Measurements from ENCODE around the gene RRP7A. TPM values are rescaled to one million over a fixed set of nuclear protein-coding genes. Genes with fewer than 3 reads are reported as not detected.
"Not testable (repeated sequence)": the region's sequence is repeated elsewhere in the genome, so short reads cannot be mapped to it uniquely, and the experiment has no call there.

RRP7A gene
- total and polyA plus RNA-seq, 4 donors, result 5.3 to 38.9 (median 28.1) TPM

DNA sequence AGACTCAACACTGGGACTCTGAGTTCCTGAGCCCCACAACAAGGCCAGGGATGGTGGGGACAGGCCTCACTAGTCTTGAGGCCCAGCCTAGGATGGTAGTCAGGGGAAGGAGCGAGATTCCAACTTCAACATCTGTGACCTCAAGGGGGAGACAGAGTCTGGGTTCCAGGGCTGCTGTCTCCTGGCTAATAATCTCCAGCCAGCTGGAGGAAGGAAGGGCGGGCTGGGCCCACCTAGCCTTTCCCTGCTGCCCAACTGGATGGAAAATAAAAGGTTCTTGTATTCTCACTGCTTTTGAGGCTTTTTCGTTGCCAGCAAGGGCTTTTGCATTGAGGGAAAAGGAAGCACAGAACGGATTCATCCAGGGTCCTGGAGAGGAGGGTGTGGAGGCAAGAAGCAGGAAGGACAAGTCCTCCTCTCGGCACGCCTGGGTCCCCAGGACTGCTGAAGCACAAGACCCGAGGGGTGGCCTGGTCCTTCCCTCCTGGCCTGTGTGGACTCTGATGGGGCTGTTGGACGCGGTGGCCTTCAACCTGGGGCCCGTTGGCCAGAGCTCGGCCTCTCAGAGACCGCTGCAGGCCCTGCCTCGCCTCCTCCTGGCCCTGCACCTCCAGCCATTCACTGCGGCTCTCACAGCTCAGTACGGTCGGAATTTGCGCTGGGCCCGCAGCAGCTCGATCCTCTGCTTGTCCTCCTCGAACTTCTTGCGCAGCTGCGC is 7.2 kb downstream of the RRP7A start:
- H3K27me3 ChIP-seq (ENCODE audit: control insufficient read depth in 1 of 2, insufficient read depth in 2 of 2, low read length in 1 of 2); H3K4me3 ChIP-seq (ENCODE audit: low read length in 2 of 2); H3K9me3 ChIP-seq (ENCODE audit: control insufficient read depth, low read length); H3K36me3 ChIP-seq (ENCODE audit: control insufficient read depth in 1 of 2, insufficient read depth in 2 of 2, low read length in 1 of 2); intact Hi-C loops (cut with DNase I); DNase-seq; H3K4me1 ChIP-seq (ENCODE audit: control insufficient read depth in 1 of 2, insufficient read depth in 2 of 2, low read length in 2 of 2); ATAC-seq (ENCODE audit: low FRiP score); H3K27ac ChIP-seq (ENCODE audit: low read depth in 1 of 2, low read length in 2 of 2): not testable (repeated sequence)
- WGBS, 2 donors, result 84 to 91% methylated on average over 11 to 22 of the region's 22 CpGs

GRCh38 chr22:42511401-42511891 is 8.2 kb downstream of the RRP7A start:
- Histone ChIP-seq H3K27ac (ENCODE audit: low read depth in 1 of 2, low read length in 2 of 2) (no peak overlapping the region), H3K4me3 (ENCODE audit: low read length in 2 of 2) (no peak overlapping the region), H3K9me3 (ENCODE audit: control insufficient read depth, low read length) (no peaks in the 10 kb centered on the region), H3K27me3 (ENCODE audit: control insufficient read depth in 1 of 2, insufficient read depth in 2 of 2, low read length in 1 of 2) (no peaks in the 10 kb centered on the region), H3K4me1 (ENCODE audit: control insufficient read depth in 1 of 2, insufficient read depth in 2 of 2, low read length in 2 of 2) (no peaks in the 10 kb centered on the region), H3K36me3 (ENCODE audit: control insufficient read depth in 1 of 2, insufficient read depth in 2 of 2, low read length in 1 of 2) (no peaks in the 10 kb centered on the region)
- ATAC-seq (ENCODE audit: low FRiP score) (no peak), DNase-seq (peak in 1 of 2 donors; percentile 75)
- intact Hi-C loops (cut with DNase I), result no loop called here
- 77 to 89% methylated on average over 7 to 10 of the region's 10 CpGs for WGBS, 2 donors

DNA sequence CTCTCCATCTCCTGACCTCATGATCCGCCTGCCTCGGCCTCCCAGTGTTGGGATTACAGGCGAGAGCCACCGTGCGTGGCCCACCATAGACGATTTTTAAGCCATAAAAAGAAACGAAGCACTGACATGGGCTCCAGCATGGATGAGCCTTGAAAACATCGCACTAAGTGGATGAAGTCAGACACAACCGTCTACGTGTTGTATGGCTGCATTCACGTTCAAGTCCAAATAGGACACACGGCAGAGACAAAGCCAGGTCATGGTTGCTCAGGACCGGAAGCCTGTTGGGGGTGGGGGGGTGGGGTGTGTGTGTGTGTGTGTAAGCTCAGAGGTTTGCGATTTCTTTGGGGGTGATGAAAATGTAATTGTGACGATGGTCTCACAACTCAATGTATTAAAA is 10.0 kb downstream of the RRP7A start:
- Histone ChIP-seq H3K4me1 (ENCODE audit: control insufficient read depth in 1 of 2, insufficient read depth in 2 of 2, low read length in 2 of 2) (no peaks in the 10 kb centered on the region), H3K36me3 (ENCODE audit: control insufficient read depth in 1 of 2, insufficient read depth in 2 of 2, low read length in 1 of 2) (no peaks in the 10 kb centered on the region), H3K27me3 (ENCODE audit: control insufficient read depth in 1 of 2, insufficient read depth in 2 of 2, low read length in 1 of 2) (no peaks in the 10 kb centered on the region), H3K27ac (ENCODE audit: low read depth in 1 of 2, low read length in 2 of 2) (no peak overlapping the region), H3K4me3 (ENCODE audit: low read length in 2 of 2) (no peak overlapping the region), H3K9me3 (ENCODE audit: control insufficient read depth, low read length) (no peaks in the 10 kb centered on the region)
- no peak for ATAC-seq (ENCODE audit: low FRiP score)
- no peak for DNase-seq
- intact Hi-C loops (cut with DNase I), result no loop called here
- WGBS, 2 donors, result 81 to 86% methylated on average over 9 to 15 of the region's 15 CpGs

GRCh38 chr22:42508975-42509364 is 10.6 kb downstream of the RRP7A start:
- 41 to 66% methylated on average over 6 to 10 of the region's 10 CpGs for WGBS, 2 donors
- H3K4me3 ChIP-seq (ENCODE audit: low read length in 2 of 2); H3K27me3 ChIP-seq (ENCODE audit: control insufficient read depth in 1 of 2, insufficient read depth in 2 of 2, low read length in 1 of 2); DNase-seq; intact Hi-C loops (cut with DNase I); H3K9me3 ChIP-seq (ENCODE audit: control insufficient read depth, low read length); ATAC-seq (ENCODE audit: low FRiP score); H3K4me1 ChIP-seq (ENCODE audit: control insufficient read depth in 1 of 2, insufficient read depth in 2 of 2, low read length in 2 of 2); H3K27ac ChIP-seq (ENCODE audit: low read depth in 1 of 2, low read length in 2 of 2); H3K36me3 ChIP-seq (ENCODE audit: control insufficient read depth in 1 of 2, insufficient read depth in 2 of 2, low read length in 1 of 2): not testable (repeated sequence)

- WGBS, 2 donors, result 49 to 54% methylated on average over 7 to 11 of the region's 11 CpGs
- H3K27me3 ChIP-seq (ENCODE audit: control insufficient read depth in 1 of 2, insufficient read depth in 2 of 2, low read length in 1 of 2); DNase-seq; ATAC-seq (ENCODE audit: low FRiP score); H3K4me1 ChIP-seq (ENCODE audit: control insufficient read depth in 1 of 2, insufficient read depth in 2 of 2, low read length in 2 of 2); H3K27ac ChIP-seq (ENCODE audit: low read depth in 1 of 2, low read length in 2 of 2); H3K9me3 ChIP-seq (ENCODE audit: control insufficient read depth, low read length); intact Hi-C loops (cut with DNase I); H3K4me3 ChIP-seq (ENCODE audit: low read length in 2 of 2); H3K36me3 ChIP-seq (ENCODE audit: control insufficient read depth in 1 of 2, insufficient read depth in 2 of 2, low read length in 1 of 2): not testable (repeated sequence)
These were observed 11.1 kb downstream of the RRP7A start for GRCh38 chr22:42508327-42508974.

- no peak for ATAC-seq (ENCODE audit: low FRiP score)
- H3K27ac ChIP-seq (ENCODE audit: low read depth in 1 of 2, low read length in 2 of 2), result no peak overlapping the region
- intact Hi-C loops (cut with DNase I), result no loop called here
These were observed 18.8 kb downstream of the RRP7A start for GRCh38 chr22:42500836-42501179.

GRCh38 chr22:42500161-42500835 is 19.3 kb downstream of the RRP7A start:
- DNase-seq (peak; percentile 89 to 93), ATAC-seq (ENCODE audit: low FRiP score) (peak; percentile 87)
- WGBS, 2 donors, result 3 to 4% methylated on average over 45 to 56 of the region's 56 CpGs
- intact Hi-C loops (cut with DNase I), result no loop called here
- H3K27ac ChIP-seq (ENCODE audit: low read depth in 1 of 2, low read length in 2 of 2), result no peak overlapping the region
- H3K4me3 ChIP-seq (ENCODE audit: low read length in 2 of 2), result no peak overlapping the region
- no peaks in the 10 kb centered on the region for H3K36me3 ChIP-seq (ENCODE audit: control insufficient read depth in 1 of 2, insufficient read depth in 2 of 2, low read length in 1 of 2)
- no peaks in the 10 kb centered on the region for H3K27me3 ChIP-seq (ENCODE audit: control insufficient read depth in 1 of 2, insufficient read depth in 2 of 2, low read length in 1 of 2)
- H3K4me1 ChIP-seq (ENCODE audit: control insufficient read depth in 1 of 2, insufficient read depth in 2 of 2, low read length in 2 of 2), result no peaks in the 10 kb centered on the region
- H3K9me3 ChIP-seq (ENCODE audit: control insufficient read depth, low read length), result no peaks in the 10 kb centered on the region

More at GRCh38 chr22:42500836-42501179, 18.8 kb downstream of the RRP7A start:
- Histone ChIP-seq H3K9me3 (ENCODE audit: control insufficient read depth, low read length) (no peaks in the 10 kb centered on the region), H3K4me1 (ENCODE audit: control insufficient read depth in 1 of 2, insufficient read depth in 2 of 2, low read length in 2 of 2) (no peaks in the 10 kb centered on the region), H3K27me3 (ENCODE audit: control insufficient read depth in 1 of 2, insufficient read depth in 2 of 2, low read length in 1 of 2) (no peaks in the 10 kb centered on the region), H3K36me3 (ENCODE audit: control insufficient read depth in 1 of 2, insufficient read depth in 2 of 2, low read length in 1 of 2) (no peaks in the 10 kb centered on the region), H3K4me3 (ENCODE audit: low read length in 2 of 2) (no peak overlapping the region)
- WGBS, 2 donors, result 15 to 26% methylated on average over 26 of the region's 26 CpGs
- DNase-seq, result peak in 1 of 2 donors; percentile 81

GRCh38 chr22:42499773-42500160 is 19.8 kb downstream of the RRP7A start:
- H3K27ac ChIP-seq (ENCODE audit: low read depth in 1 of 2, low read length in 2 of 2); H3K4me1 ChIP-seq (ENCODE audit: control insufficient read depth in 1 of 2, insufficient read depth in 2 of 2, low read length in 2 of 2); intact Hi-C loops (cut with DNase I); H3K27me3 ChIP-seq (ENCODE audit: control insufficient read depth in 1 of 2, insufficient read depth in 2 of 2, low read length in 1 of 2); H3K9me3 ChIP-seq (ENCODE audit: control insufficient read depth, low read length); ATAC-seq (ENCODE audit: low FRiP score); H3K36me3 ChIP-seq (ENCODE audit: control insufficient read depth in 1 of 2, insufficient read depth in 2 of 2, low read length in 1 of 2); H3K4me3 ChIP-seq (ENCODE audit: low read length in 2 of 2): not testable (repeated sequence)
- 51 to 60% methylated on average over 15 of the region's 15 CpGs for WGBS, 2 donors
- DNase-seq, result peak in 1 of 2 donors; percentile 72
